Memory B cell (primary cell): ENCODE results near the gene PTPRD.

Experiments used
- ATAC-seq: fragments of 150-1000 bp; cut with Tn5 transposase; 2 replicates; pipeline ENCODE4 v1.10.0; 2021; ENCODE audit warnings: low read depth, mild to moderate bottlenecking, moderate library complexity
- DNase-seq, 2 donors: peaks; one replicate each; pipeline ENCODE4 v3.0.0; 2022; ENCODE audit warnings: low spot score in 2 of 2
- H3K27ac Mint-ChIP-seq: one replicate; pipeline ENCODE4 v1.8.0; 2022; ENCODE audit warnings: mild to moderate bottlenecking, moderate library complexity, mixed read lengths
- H3K27me3 Mint-ChIP-seq: one replicate; pipeline ENCODE4 v1.8.0; 2022; ENCODE audit warnings: mixed read lengths
- H3K36me3 Mint-ChIP-seq: one replicate; pipeline ENCODE4 v1.8.0; 2022; ENCODE audit warnings: mild to moderate bottlenecking, mixed read lengths
- H3K4me1 Mint-ChIP-seq: one replicate; pipeline ENCODE4 v1.8.0; 2022; ENCODE audit warnings: mixed read lengths
- H3K4me3 Mint-ChIP-seq: one replicate; pipeline ENCODE4 v1.8.0; 2022; ENCODE audit warnings: mild to moderate bottlenecking, moderate library complexity, mixed read lengths
- H3K9me3 Mint-ChIP-seq: one replicate; pipeline ENCODE4 v1.8.0; 2022; ENCODE audit warnings: mixed read lengths

The PTPRD gene

GRCh38 chr9:9275601-9276000 is 1337.2 kb downstream of the PTPRD start:
- Mint-ChIP-seq H3K4me1 (no peaks in the 10 kb centered on the region), H3K4me3 (no peak overlapping the region), H3K27me3 (no peaks in the 10 kb centered on the region), H3K9me3 (no peaks in the 10 kb centered on the region), H3K36me3 (no peaks in the 10 kb centered on the region), H3K27ac (no peak overlapping the region)
- no peak for ATAC-seq
- DNase-seq = no peak

- Mint-ChIP-seq H3K27ac (no peak overlapping the region), H3K27me3 (no peaks in the 10 kb centered on the region), H3K9me3 (peaks cover 2% of the 10 kb centered on the region), H3K4me3 (no peak overlapping the region), H3K36me3 (no peaks in the 10 kb centered on the region), H3K4me1 (no peaks in the 10 kb centered on the region)
- ATAC-seq = no peak
- no peak for DNase-seq
These were observed 1354.8 kb downstream of the PTPRD start for GRCh38 chr9:9257999-9258498.

- Mint-ChIP-seq H3K36me3 (no peaks in the 10 kb centered on the region), H3K4me1 (no peaks in the 10 kb centered on the region), H3K9me3 (no peaks in the 10 kb centered on the region), H3K27me3 (no peaks in the 10 kb centered on the region), H3K27ac (no peak overlapping the region), H3K4me3 (no peak overlapping the region)
- ATAC-seq = no peak
- no peak for DNase-seq
These were observed 1366.1 kb downstream of the PTPRD start for GRCh38 chr9:9246726-9247125.

DNA sequence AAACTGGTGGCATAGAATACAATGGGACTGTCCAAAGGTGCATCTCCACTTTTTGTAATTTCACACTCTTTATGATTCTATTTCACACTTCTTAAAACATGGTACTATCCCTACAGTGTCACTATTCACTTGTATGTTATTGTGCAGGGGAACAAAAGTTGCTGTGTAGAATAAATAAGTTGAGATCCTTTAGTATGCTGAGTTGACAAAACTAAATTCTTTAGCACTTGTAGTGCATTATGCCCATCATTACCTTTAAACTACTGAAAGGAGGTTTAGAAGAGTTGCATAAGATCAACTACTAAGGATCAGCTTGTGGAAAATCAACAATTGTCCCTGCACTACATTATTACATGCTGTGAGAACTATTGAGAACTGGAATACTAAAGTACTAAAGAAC is 1380.9 kb downstream of the PTPRD start:
- no peak overlapping the region for H3K4me3 Mint-ChIP-seq
- DNase-seq (no peak), ATAC-seq (no peak)
- no peaks in the 10 kb centered on the region for H3K27me3 Mint-ChIP-seq
- H3K27ac Mint-ChIP-seq = no peak overlapping the region
- peaks cover 1% of the 10 kb centered on the region for H3K9me3 Mint-ChIP-seq
- H3K36me3 Mint-ChIP-seq = no peaks in the 10 kb centered on the region
- H3K4me1 Mint-ChIP-seq = no peaks in the 10 kb centered on the region

GRCh38 chr9:9229269-9229668 is 1383.5 kb downstream of the PTPRD start:
- peaks cover 1% of the 10 kb centered on the region for H3K9me3 Mint-ChIP-seq
- H3K27ac Mint-ChIP-seq = no peak overlapping the region
- H3K27me3 Mint-ChIP-seq = no peaks in the 10 kb centered on the region
- H3K4me3 Mint-ChIP-seq = no peak overlapping the region
- no peaks in the 10 kb centered on the region for H3K36me3 Mint-ChIP-seq
- ATAC-seq = no peak
- H3K4me1 Mint-ChIP-seq = no peaks in the 10 kb centered on the region
- DNase-seq = no peak

DNA sequence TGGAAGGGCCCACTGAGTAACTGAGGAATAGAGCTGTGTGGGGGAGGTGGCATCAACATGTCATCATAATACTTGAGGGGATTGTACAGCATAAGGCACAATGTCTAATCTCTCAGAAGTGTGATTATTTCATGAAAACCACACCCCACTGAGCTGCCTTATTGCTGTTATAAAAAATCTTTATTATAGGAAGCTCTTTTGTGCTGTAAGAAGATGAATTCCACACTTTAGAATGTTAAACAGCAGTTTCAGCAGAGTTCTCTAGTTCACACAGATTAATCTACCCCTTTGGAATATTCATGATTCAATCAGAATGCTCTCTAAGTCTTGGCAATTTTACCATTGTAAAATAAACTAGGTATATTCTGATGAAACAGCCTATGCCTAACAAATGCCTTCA is 1389.6 kb downstream of the PTPRD start:
- no peak overlapping the region for H3K27ac Mint-ChIP-seq
- H3K36me3 Mint-ChIP-seq = no peaks in the 10 kb centered on the region
- H3K4me1 Mint-ChIP-seq = no peaks in the 10 kb centered on the region
- peaks cover 1% of the 10 kb centered on the region for H3K9me3 Mint-ChIP-seq
- H3K27me3 Mint-ChIP-seq = no peaks in the 10 kb centered on the region
- H3K4me3 Mint-ChIP-seq = no peak overlapping the region
- ATAC-seq (no peak), DNase-seq (no peak)

GRCh38 chr9:9222730-9223129 is 1390.1 kb downstream of the PTPRD start:
- H3K27me3 Mint-ChIP-seq = no peaks in the 10 kb centered on the region
- H3K4me3 Mint-ChIP-seq = no peak overlapping the region
- H3K36me3 Mint-ChIP-seq = no peaks in the 10 kb centered on the region
- DNase-seq = no peak
- H3K4me1 Mint-ChIP-seq = no peaks in the 10 kb centered on the region
- ATAC-seq = no peak
- H3K9me3 Mint-ChIP-seq = peaks cover 1% of the 10 kb centered on the region
- no peak overlapping the region for H3K27ac Mint-ChIP-seq

DNA sequence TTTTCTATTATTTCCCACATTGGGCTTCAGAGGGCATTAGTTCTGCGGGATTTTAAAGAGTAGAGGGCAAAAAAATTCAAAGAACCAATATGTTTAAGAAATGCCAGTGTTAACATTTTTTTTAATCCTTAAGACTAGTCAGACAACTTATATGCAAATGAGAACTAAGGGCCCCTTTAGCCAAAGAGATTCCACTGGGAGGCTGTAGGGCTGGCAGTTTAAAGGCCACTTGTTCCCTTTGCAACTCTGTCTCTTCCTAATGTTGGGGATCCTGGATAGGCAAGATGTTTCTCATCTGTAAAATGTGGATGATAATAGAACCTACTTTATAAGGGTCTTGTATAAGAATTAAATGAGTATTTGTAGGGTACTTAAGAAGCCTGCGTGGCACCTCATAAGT is 1395.9 kb downstream of the PTPRD start:
- H3K9me3 Mint-ChIP-seq = no peaks in the 10 kb centered on the region
- no peak overlapping the region for H3K27ac Mint-ChIP-seq
- H3K4me3 Mint-ChIP-seq = no peak overlapping the region
- H3K36me3 Mint-ChIP-seq = no peaks in the 10 kb centered on the region
- DNase-seq (no peak), ATAC-seq (no peak)
- H3K4me1 Mint-ChIP-seq = no peaks in the 10 kb centered on the region
- no peaks in the 10 kb centered on the region for H3K27me3 Mint-ChIP-seq

GRCh38 chr9:9215050-9215449 is 1397.8 kb downstream of the PTPRD start:
- no peak for DNase-seq
- Mint-ChIP-seq H3K27ac (no peak overlapping the region), H3K4me3 (no peak overlapping the region), H3K27me3 (no peaks in the 10 kb centered on the region), H3K9me3 (no peaks in the 10 kb centered on the region), H3K4me1 (no peaks in the 10 kb centered on the region), H3K36me3 (no peaks in the 10 kb centered on the region)
- no peak for ATAC-seq

DNA sequence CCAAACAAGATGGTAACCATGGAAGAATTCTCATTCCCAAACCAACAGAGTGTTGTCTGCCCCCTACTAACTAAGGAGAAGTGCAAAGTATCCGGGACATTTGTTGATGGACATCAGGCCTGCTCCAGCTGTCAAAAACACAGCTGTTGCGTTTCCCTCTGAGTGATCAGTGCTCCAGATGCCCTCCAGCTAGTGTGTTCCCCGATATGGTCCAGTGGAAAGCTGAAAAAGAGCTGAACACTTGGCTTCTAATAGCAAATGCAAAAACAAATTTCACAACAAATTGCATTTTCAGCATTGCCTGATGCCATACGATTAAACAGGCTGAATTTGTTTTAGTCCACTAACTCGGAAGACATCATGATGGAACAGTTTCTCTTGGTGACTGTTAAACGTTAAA is 1398.7 kb downstream of the PTPRD start:
- H3K27ac Mint-ChIP-seq = no peak overlapping the region
- no peaks in the 10 kb centered on the region for H3K9me3 Mint-ChIP-seq
- DNase-seq (no peak), ATAC-seq (no peak)
- no peaks in the 10 kb centered on the region for H3K4me1 Mint-ChIP-seq
- no peaks in the 10 kb centered on the region for H3K27me3 Mint-ChIP-seq
- H3K36me3 Mint-ChIP-seq = no peaks in the 10 kb centered on the region
- no peak overlapping the region for H3K4me3 Mint-ChIP-seq

- no peak for ATAC-seq
- no peak for DNase-seq
- H3K27me3 Mint-ChIP-seq = no peaks in the 10 kb centered on the region
- no peaks in the 10 kb centered on the region for H3K4me1 Mint-ChIP-seq
- H3K27ac Mint-ChIP-seq = no peak overlapping the region
- no peaks in the 10 kb centered on the region for H3K9me3 Mint-ChIP-seq
- no peaks in the 10 kb centered on the region for H3K36me3 Mint-ChIP-seq
- no peak overlapping the region for H3K4me3 Mint-ChIP-seq
These were observed 1399.8 kb downstream of the PTPRD start for GRCh38 chr9:9212963-9213362.

- ATAC-seq = no peak
- peaks cover 9% of the 10 kb centered on the region for H3K9me3 Mint-ChIP-seq
- H3K4me1 Mint-ChIP-seq = no peaks in the 10 kb centered on the region
- H3K4me3 Mint-ChIP-seq = no peak overlapping the region
- no peak overlapping the region for H3K27ac Mint-ChIP-seq
- no peaks in the 10 kb centered on the region for H3K36me3 Mint-ChIP-seq
- no peak for DNase-seq
- no peaks in the 10 kb centered on the region for H3K27me3 Mint-ChIP-seq
These were observed 1410.5 kb downstream of the PTPRD start for GRCh38 chr9:9202276-9202675.

GRCh38 chr9:9186086-9186485 is 1426.7 kb downstream of the PTPRD start:
- no peak overlapping the region for H3K4me3 Mint-ChIP-seq
- no peaks in the 10 kb centered on the region for H3K27me3 Mint-ChIP-seq
- DNase-seq = no peak
- no peaks in the 10 kb centered on the region for H3K4me1 Mint-ChIP-seq
- ATAC-seq = no peak
- no peaks in the 10 kb centered on the region for H3K36me3 Mint-ChIP-seq
- H3K27ac Mint-ChIP-seq = no peak overlapping the region
- H3K9me3 Mint-ChIP-seq = peaks cover 7% of the 10 kb centered on the region

- no peaks in the 10 kb centered on the region for H3K4me1 Mint-ChIP-seq
- H3K36me3 Mint-ChIP-seq = no peaks in the 10 kb centered on the region
- no peak overlapping the region for H3K4me3 Mint-ChIP-seq
- H3K27ac Mint-ChIP-seq = no peak overlapping the region
- ATAC-seq (no peak), DNase-seq (no peak)
- peaks cover 7% of the 10 kb centered on the region for H3K9me3 Mint-ChIP-seq
- no peaks in the 10 kb centered on the region for H3K27me3 Mint-ChIP-seq
These were observed 1430.4 kb downstream of the PTPRD start for GRCh38 chr9:9182431-9182830.

DNA sequence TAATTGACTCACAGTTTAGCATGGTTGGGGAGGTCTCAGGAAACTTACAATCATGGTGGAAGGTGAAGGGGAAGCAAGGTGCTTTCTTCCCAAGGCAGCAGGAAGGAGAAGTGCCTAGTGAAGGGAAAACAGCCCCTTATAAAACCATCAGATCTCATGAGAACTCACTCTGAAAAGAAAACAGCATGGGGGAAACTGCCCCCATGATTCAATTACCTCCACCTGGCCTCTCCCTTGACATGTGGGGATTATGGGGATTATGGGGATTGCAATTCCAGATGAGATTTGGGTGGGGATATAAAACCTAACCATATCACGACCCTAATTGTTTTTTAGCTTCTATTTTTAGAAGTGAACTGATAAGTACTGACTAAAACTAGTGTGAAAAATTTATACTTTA is 1435.7 kb downstream of the PTPRD start:
- peaks cover 10% of the 10 kb centered on the region for H3K9me3 Mint-ChIP-seq
- H3K4me1 Mint-ChIP-seq = no peaks in the 10 kb centered on the region
- DNase-seq = no peak
- no peaks in the 10 kb centered on the region for H3K36me3 Mint-ChIP-seq
- no peak overlapping the region for H3K4me3 Mint-ChIP-seq
- H3K27me3 Mint-ChIP-seq = no peaks in the 10 kb centered on the region
- ATAC-seq = no peak
- H3K27ac Mint-ChIP-seq = no peak overlapping the region

- peaks cover 7% of the 10 kb centered on the region for H3K9me3 Mint-ChIP-seq
- ATAC-seq = no peak
These were observed 1438.4 kb downstream of the PTPRD start for GRCh38 chr9:9174358-9174757.

More at GRCh38 chr9:9174358-9174757, 1438.4 kb downstream of the PTPRD start:
- H3K4me1 Mint-ChIP-seq = no peaks in the 10 kb centered on the region
- no peak overlapping the region for H3K4me3 Mint-ChIP-seq
- DNase-seq = no peak
- H3K27ac Mint-ChIP-seq = no peak overlapping the region
- H3K36me3 Mint-ChIP-seq = no peaks in the 10 kb centered on the region
- no peaks in the 10 kb centered on the region for H3K27me3 Mint-ChIP-seq
